ENCODE data around the gene PRKAG2. TPM values are rescaled to one million over a fixed set of nuclear protein-coding genes. Genes with fewer than 3 reads are reported as not detected.
"Not testable (repeated sequence)": the region's sequence is repeated elsewhere in the genome, so short reads cannot be mapped to it uniquely, and the experiment has no call there.

Gene PRKAG2
- total RNA-seq, 1 donor from 2014 or later = 18.5 TPM

- H3K9me3 Mint-ChIP-seq; DNase-seq (ENCODE audit: low spot score); intact Hi-C loops (cut with micrococcal nuclease); H3K27ac Mint-ChIP-seq; H3K4me1 Mint-ChIP-seq (ENCODE audit: low read depth); H3K4me3 Mint-ChIP-seq; H3K36me3 Mint-ChIP-seq (ENCODE audit: low read depth): not testable (repeated sequence)
- peaks cover 15% of the 10 kb centered on the region for H3K27me3 Mint-ChIP-seq (ENCODE audit: insufficient read depth)
Measured at GRCh38 chr7:151910655-151911054, 33.7 kb upstream of the PRKAG2 start.

- intact Hi-C loops (cut with micrococcal nuclease); DNase-seq (ENCODE audit: low spot score); H3K36me3 Mint-ChIP-seq (ENCODE audit: low read depth); H3K9me3 Mint-ChIP-seq; H3K27ac Mint-ChIP-seq; H3K4me3 Mint-ChIP-seq; H3K4me1 Mint-ChIP-seq (ENCODE audit: low read depth): not testable (repeated sequence)
- H3K27me3 Mint-ChIP-seq (ENCODE audit: insufficient read depth) = peaks cover 11% of the 10 kb centered on the region
Measured at GRCh38 chr7:151907115-151907514, 30.2 kb upstream of the PRKAG2 start.

- no peak for DNase-seq (ENCODE audit: low spot score)
- H3K36me3 Mint-ChIP-seq (ENCODE audit: low read depth) = no peaks in the 10 kb centered on the region
- H3K4me1 Mint-ChIP-seq (ENCODE audit: low read depth) = no peaks in the 10 kb centered on the region
- H3K27me3 Mint-ChIP-seq (ENCODE audit: insufficient read depth) = peaks cover 11% of the 10 kb centered on the region
- no peak overlapping the region for H3K4me3 Mint-ChIP-seq
- intact Hi-C loops (cut with micrococcal nuclease) = no loop called here
- H3K9me3 Mint-ChIP-seq = no peaks in the 10 kb centered on the region
- H3K27ac Mint-ChIP-seq = no peak overlapping the region
Measured at GRCh38 chr7:151905766-151906165, 28.9 kb upstream of the PRKAG2 start.

GRCh38 chr7:151905353-151905752 lies 28.4 kb upstream of the PRKAG2 start:
- DNase-seq (ENCODE audit: low spot score) = no peak
- Mint-ChIP-seq H3K36me3 (ENCODE audit: low read depth) (no peaks in the 10 kb centered on the region), H3K27me3 (ENCODE audit: insufficient read depth) (peaks cover 11% of the 10 kb centered on the region), H3K9me3 (no peaks in the 10 kb centered on the region), H3K4me3 (no peak overlapping the region), H3K4me1 (ENCODE audit: low read depth) (no peaks in the 10 kb centered on the region), H3K27ac (no peak overlapping the region)
- intact Hi-C loops (cut with micrococcal nuclease) = no loop called here

GRCh38 chr7:151904270-151904669 lies 27.4 kb upstream of the PRKAG2 start:
- no peak for DNase-seq (ENCODE audit: low spot score)
- H3K9me3 Mint-ChIP-seq = no peaks in the 10 kb centered on the region
- no peaks in the 10 kb centered on the region for H3K4me1 Mint-ChIP-seq (ENCODE audit: low read depth)
- H3K36me3 Mint-ChIP-seq (ENCODE audit: low read depth) = no peaks in the 10 kb centered on the region
- H3K4me3 Mint-ChIP-seq = no peak overlapping the region
- intact Hi-C loops (cut with micrococcal nuclease) = no loop called here
- H3K27me3 Mint-ChIP-seq (ENCODE audit: insufficient read depth) = peaks cover 11% of the 10 kb centered on the region
- H3K27ac Mint-ChIP-seq = no peak overlapping the region

GRCh38 chr7:151903249-151904032 lies 26.5 kb upstream of the PRKAG2 start:
- H3K9me3 Mint-ChIP-seq = no peaks in the 10 kb centered on the region
- intact Hi-C loops (cut with micrococcal nuclease) = no loop called here
- no peak overlapping the region for H3K4me3 Mint-ChIP-seq
- no peak overlapping the region for H3K27ac Mint-ChIP-seq
- H3K36me3 Mint-ChIP-seq (ENCODE audit: low read depth) = no peaks in the 10 kb centered on the region
- DNase-seq (ENCODE audit: low spot score) = no peak
- H3K27me3 Mint-ChIP-seq (ENCODE audit: insufficient read depth) = peaks cover 11% of the 10 kb centered on the region
- H3K4me1 Mint-ChIP-seq (ENCODE audit: low read depth) = no peaks in the 10 kb centered on the region

- H3K4me1 Mint-ChIP-seq (ENCODE audit: low read depth) = no peaks in the 10 kb centered on the region
- H3K27me3 Mint-ChIP-seq (ENCODE audit: insufficient read depth) = peaks cover 11% of the 10 kb centered on the region
- H3K36me3 Mint-ChIP-seq (ENCODE audit: low read depth) = no peaks in the 10 kb centered on the region
- no peak overlapping the region for H3K4me3 Mint-ChIP-seq
- H3K9me3 Mint-ChIP-seq = no peaks in the 10 kb centered on the region
- no peak for DNase-seq (ENCODE audit: low spot score)
- intact Hi-C loops (cut with micrococcal nuclease) = no loop called here
- no peak overlapping the region for H3K27ac Mint-ChIP-seq
Measured at GRCh38 chr7:151902311-151902710, 25.4 kb upstream of the PRKAG2 start.

- Mint-ChIP-seq H3K27ac (no peak overlapping the region), H3K4me3 (no peak overlapping the region), H3K36me3 (ENCODE audit: low read depth) (no peaks in the 10 kb centered on the region), H3K9me3 (no peaks in the 10 kb centered on the region), H3K27me3 (ENCODE audit: insufficient read depth) (peaks cover 10% of the 10 kb centered on the region), H3K4me1 (ENCODE audit: low read depth) (no peaks in the 10 kb centered on the region)
- DNase-seq (ENCODE audit: low spot score) = no peak
- intact Hi-C loops (cut with micrococcal nuclease) = no loop called here
Measured at GRCh38 chr7:151901828-151902227, 24.9 kb upstream of the PRKAG2 start.

- H3K9me3 Mint-ChIP-seq = no peaks in the 10 kb centered on the region
- H3K4me3 Mint-ChIP-seq = no peak overlapping the region
- peaks cover 6% of the 10 kb centered on the region for H3K27me3 Mint-ChIP-seq (ENCODE audit: insufficient read depth)
- intact Hi-C loops (cut with micrococcal nuclease) = no loop called here
- no peaks in the 10 kb centered on the region for H3K36me3 Mint-ChIP-seq (ENCODE audit: low read depth)
- no peaks in the 10 kb centered on the region for H3K4me1 Mint-ChIP-seq (ENCODE audit: low read depth)
- H3K27ac Mint-ChIP-seq = no peak overlapping the region
- DNase-seq (ENCODE audit: low spot score) = no peak
Measured at GRCh38 chr7:151900986-151901621, 24.2 kb upstream of the PRKAG2 start.

GRCh38 chr7:151900591-151900985 lies 23.7 kb upstream of the PRKAG2 start:
- Mint-ChIP-seq H3K9me3 (no peaks in the 10 kb centered on the region), H3K27me3 (ENCODE audit: insufficient read depth) (peaks cover 5% of the 10 kb centered on the region), H3K4me3 (no peak overlapping the region), H3K4me1 (ENCODE audit: low read depth) (no peaks in the 10 kb centered on the region), H3K27ac (no peak overlapping the region), H3K36me3 (ENCODE audit: low read depth) (no peaks in the 10 kb centered on the region)
- intact Hi-C loops (cut with micrococcal nuclease) = no loop called here
- DNase-seq (ENCODE audit: low spot score) = no peak

- H3K9me3 Mint-ChIP-seq = no peaks in the 10 kb centered on the region
- intact Hi-C loops (cut with micrococcal nuclease) = no loop called here
- H3K36me3 Mint-ChIP-seq (ENCODE audit: low read depth) = no peaks in the 10 kb centered on the region
- peaks cover 1% of the 10 kb centered on the region for H3K27me3 Mint-ChIP-seq (ENCODE audit: insufficient read depth)
- no peak for DNase-seq (ENCODE audit: low spot score)
- no peak overlapping the region for H3K27ac Mint-ChIP-seq
- no peaks in the 10 kb centered on the region for H3K4me1 Mint-ChIP-seq (ENCODE audit: low read depth)
- no peak overlapping the region for H3K4me3 Mint-ChIP-seq
Measured at GRCh38 chr7:151899513-151900360, 22.8 kb upstream of the PRKAG2 start.

- Mint-ChIP-seq H3K4me1 (ENCODE audit: low read depth) (no peaks in the 10 kb centered on the region), H3K9me3 (no peaks in the 10 kb centered on the region), H3K27ac (no peak overlapping the region), H3K36me3 (ENCODE audit: low read depth) (no peaks in the 10 kb centered on the region), H3K4me3 (no peak overlapping the region), H3K27me3 (ENCODE audit: insufficient read depth) (no peaks in the 10 kb centered on the region)
- DNase-seq (ENCODE audit: low spot score) = no peak
- intact Hi-C loops (cut with micrococcal nuclease) = no loop called here
Measured at GRCh38 chr7:151897951-151898686, 21.2 kb upstream of the PRKAG2 start.
